ENCODE data around the gene ATP6AP1. TPM values are rescaled to one million over a fixed set of nuclear protein-coding genes. Genes with fewer than 3 reads are reported as not detected.

The ATP6AP1 gene
- total and polyA plus RNA-seq, 2 of the 13 experiments (the other 11 are each of a cell fraction or from before 2014, with no cell fraction given): 56.7 to 110 TPM

DNA sequence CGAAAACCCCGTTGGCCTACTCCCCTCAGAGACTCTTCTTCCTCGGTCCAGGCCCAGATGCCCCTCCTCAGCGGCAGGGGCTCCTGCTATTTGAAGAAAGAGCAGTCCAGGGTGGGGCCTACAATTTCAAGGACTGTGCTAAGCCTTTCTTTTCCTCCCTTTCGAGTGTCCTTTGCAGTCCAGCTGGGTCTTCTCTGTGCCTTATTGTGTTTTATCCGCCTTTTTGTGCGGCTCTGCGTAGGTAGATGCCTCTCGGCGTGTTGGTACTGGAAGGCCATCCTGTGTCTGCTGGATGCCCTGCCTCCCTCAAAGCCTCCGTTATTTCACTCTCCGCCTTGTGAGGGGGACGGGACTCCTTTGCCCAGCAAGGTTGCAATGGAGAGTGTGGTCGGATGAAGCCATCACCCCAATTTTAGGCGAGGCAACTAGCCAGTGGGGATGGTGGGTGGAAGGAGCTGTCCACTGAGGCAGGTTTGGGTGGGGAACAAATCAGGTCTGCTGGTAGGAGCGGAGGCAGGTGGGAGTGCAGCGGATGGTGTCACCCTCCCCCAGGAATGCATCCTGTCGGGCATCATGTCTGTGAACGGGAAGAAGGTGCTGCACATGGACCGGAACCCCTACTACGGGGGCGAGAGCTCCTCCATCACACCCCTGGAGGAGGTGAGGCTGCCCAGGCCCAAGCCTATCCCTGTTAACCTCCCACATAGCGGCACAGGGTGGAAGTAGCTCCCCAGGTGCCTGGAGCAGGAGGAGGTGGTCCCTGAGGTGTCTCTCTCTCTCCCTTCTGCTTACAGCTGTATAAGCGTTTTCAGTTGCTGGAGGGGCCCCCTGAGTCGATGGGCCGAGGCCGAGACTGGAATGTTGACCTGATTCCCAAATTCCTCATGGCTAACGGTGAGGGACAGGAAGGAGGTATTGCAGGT, 9.8 kb downstream of the ATP6AP1 start:
- no peaks in the 10 kb centered on the region for H3K9me3 ChIP-seq (ENCODE audit: low read length)
- H3K4me3 ChIP-seq (replicated peaks in 1 of 3; ENCODE audit: insufficient read depth in 1 of 3, low read depth in 2 of 3, low read length in 3 of 3): peak overlapping the region; percentile 54 to 87 (median 72); a peak in 5 of 6 replicates
- peaks cover 0 to 2% of the 10 kb centered on the region in 2 experiments; a peak in 3 of 5 replicates for H3K36me3 ChIP-seq (replicated peaks in 1 of 2; ENCODE audit: control insufficient read depth in 1 of 2, insufficient read depth in 2 of 2, low read length in 2 of 2)
- TF ChIP-seq ZFP37 (CRISPR knock-in tag; IDR thresholded peaks at IDR 0.05; ENCODE audit: borderline replicate concordance) (no peak), JUNB (CRISPR knock-in tag; IDR thresholded peaks at IDR 0.05; ENCODE audit: borderline replicate concordance) (no peak), ZNF619 (CRISPR knock-in tag; IDR thresholded peaks at IDR 0.05) (no peak), HES4 (CRISPR knock-in tag; IDR thresholded peaks at IDR 0.05; ENCODE audit: borderline replicate concordance) (no peak), JUND (CRISPR knock-in tag; IDR thresholded peaks at IDR 0.05) (no peak), ZFAT (CRISPR knock-in tag; conservative IDR thresholded peaks at IDR 0.05) (no peak), ZNF761 (CRISPR knock-in tag; conservative IDR thresholded peaks at IDR 0.05) (no peak), ZNF282 (IDR thresholded peaks at IDR 0.05; ENCODE audit: partially characterized antibody) (no peak), ZNF674 (CRISPR knock-in tag; IDR thresholded peaks at IDR 0.05; ENCODE audit: low read depth) (no peak)
- TF ChIP-seq, protein P1, sequence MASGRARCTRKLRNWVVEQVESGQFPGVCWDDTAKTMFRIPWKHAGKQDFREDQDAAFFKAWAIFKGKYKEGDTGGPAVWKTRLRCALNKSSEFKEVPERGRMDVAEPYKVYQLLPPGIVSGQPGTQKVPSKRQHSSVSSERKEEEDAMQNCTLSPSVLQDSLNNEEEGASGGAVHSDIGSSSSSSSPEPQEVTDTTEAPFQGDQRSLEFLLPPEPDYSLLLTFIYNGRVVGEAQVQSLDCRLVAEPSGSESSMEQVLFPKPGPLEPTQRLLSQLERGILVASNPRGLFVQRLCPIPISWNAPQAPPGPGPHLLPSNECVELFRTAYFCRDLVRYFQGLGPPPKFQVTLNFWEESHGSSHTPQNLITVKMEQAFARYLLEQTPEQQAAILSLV (CRISPR knock-in tag; IDR thresholded peaks at IDR 0.05; ENCODE audit: borderline replicate concordance): no peak
- TF ChIP-seq, protein P2, sequence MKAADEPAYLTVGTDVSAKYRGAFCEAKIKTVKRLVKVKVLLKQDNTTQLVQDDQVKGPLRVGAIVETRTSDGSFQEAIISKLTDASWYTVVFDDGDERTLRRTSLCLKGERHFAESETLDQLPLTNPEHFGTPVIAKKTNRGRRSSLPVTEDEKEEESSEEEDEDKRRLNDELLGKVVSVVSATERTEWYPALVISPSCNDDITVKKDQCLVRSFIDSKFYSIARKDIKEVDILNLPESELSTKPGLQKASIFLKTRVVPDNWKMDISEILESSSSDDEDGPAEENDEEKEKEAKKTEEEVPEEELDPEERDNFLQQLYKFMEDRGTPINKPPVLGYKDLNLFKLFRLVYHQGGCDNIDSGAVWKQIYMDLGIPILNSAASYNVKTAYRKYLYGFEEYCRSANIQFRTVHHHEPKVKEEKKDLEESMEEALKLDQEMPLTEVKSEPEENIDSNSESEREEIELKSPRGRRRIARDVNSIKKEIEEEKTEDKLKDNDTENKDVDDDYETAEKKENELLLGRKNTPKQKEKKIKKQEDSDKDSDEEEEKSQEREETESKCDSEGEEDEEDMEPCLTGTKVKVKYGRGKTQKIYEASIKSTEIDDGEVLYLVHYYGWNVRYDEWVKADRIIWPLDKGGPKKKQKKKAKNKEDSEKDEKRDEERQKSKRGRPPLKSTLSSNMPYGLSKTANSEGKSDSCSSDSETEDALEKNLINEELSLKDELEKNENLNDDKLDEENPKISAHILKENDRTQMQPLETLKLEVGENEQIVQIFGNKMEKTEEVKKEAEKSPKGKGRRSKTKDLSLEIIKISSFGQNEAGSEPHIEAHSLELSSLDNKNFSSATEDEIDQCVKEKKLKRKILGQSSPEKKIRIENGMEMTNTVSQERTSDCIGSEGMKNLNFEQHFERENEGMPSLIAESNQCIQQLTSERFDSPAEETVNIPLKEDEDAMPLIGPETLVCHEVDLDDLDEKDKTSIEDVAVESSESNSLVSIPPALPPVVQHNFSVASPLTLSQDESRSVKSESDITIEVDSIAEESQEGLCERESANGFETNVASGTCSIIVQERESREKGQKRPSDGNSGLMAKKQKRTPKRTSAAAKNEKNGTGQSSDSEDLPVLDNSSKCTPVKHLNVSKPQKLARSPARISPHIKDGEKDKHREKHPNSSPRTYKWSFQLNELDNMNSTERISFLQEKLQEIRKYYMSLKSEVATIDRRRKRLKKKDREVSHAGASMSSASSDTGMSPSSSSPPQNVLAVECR (CRISPR knock-in tag; IDR thresholded peaks at IDR 0.05; ENCODE audit: borderline replicate concordance): no peak
- TF ChIP-seq, protein P3, sequence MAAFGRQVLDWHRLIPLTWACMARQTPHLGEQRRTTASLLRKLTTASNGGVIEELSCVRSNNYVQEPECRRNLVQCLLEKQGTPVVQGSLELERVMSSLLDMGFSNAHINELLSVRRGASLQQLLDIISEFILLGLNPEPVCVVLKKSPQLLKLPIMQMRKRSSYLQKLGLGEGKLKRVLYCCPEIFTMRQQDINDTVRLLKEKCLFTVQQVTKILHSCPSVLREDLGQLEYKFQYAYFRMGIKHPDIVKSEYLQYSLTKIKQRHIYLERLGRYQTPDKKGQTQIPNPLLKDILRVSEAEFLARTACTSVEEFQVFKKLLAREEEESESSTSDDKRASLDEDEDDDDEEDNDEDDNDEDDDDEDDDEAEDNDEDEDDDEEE (CRISPR knock-in tag; IDR thresholded peaks at IDR 0.05): no peak
- intact Hi-C loops (cut with micrococcal nuclease; ENCODE audit: unreplicated experiment) (no loop called here), in situ Hi-C loops (cut with HindIII; ENCODE audit: extremely low pct_ligation_motif_present, low pct_unique_long_range_greater_than_20kb) (no loop called here)
- BruUV-seq (replicated peaks): no TSS peak
- CTCF ChIA-PET (ENCODE audit: low intra/inter-chr PET ratio, low total read pairs): no interaction called here
- WGBS (ENCODE audit: low lambda C conversion rate): 78% methylated on average over 20 of the region's 28 CpGs
- H3K27me3 ChIP-seq (ENCODE audit: control insufficient read depth in 1 of 2, insufficient read depth in 2 of 2, low read length in 2 of 2): no peaks in the 10 kb centered on the region
- peak overlapping the region; percentile 60 for H3K9ac ChIP-seq (ENCODE audit: insufficient read depth, low read depth, low read length)
- no peak for ATAC-seq
- POLR2A ChIA-PET: no interaction called here
- no peak overlapping the region for H3K27ac ChIP-seq (ENCODE audit: extremely low read length, insufficient read depth, low read length)
- peaks cover 14% of the 10 kb centered on the region for H3K79me2 ChIP-seq (ENCODE audit: insufficient read depth, low read length)
- no peak overlapping the region for H2AFZ ChIP-seq (ENCODE audit: low read length)
- peak overlapping the region; percentile 74 for H3K4me2 ChIP-seq (ENCODE audit: low read depth, low read length)
- H4K20me1 ChIP-seq (ENCODE audit: insufficient read depth, low read length): no peaks in the 10 kb centered on the region
- no peak for DNase-seq (ENCODE audit: low spot score)
- H3K4me1 ChIP-seq (ENCODE audit: insufficient read depth, low read length): peaks cover 8% of the 10 kb centered on the region
- FAIRE-seq: no peak
